ENCODE results near the gene ZNF609.

The ZNF609 gene

GRCh38 chr15:64503197-64503596, 42.8 kb downstream of the ZNF609 start:
- no peak for DNase-seq

DNA sequence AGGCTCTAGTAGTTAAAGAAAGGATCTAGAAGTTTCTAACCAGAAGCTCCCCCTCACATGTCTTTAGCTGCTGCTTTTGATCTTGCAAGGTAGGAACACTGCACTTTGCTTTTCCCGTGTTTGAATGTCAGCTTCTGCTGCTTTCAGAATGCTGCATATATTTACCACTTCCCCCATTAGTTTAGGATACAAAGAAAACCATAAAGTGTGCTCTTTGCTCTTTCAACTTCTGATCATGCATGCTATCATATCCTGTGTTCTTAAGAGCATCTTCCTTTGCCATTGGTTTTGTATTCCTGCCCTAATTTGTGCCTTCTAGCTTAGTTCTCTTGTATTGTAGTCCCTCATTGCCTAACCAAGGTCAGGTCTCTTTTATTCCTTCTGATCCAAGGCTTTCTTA, 43.3 kb downstream of the ZNF609 start:
- DNase-seq = no peak

DNA sequence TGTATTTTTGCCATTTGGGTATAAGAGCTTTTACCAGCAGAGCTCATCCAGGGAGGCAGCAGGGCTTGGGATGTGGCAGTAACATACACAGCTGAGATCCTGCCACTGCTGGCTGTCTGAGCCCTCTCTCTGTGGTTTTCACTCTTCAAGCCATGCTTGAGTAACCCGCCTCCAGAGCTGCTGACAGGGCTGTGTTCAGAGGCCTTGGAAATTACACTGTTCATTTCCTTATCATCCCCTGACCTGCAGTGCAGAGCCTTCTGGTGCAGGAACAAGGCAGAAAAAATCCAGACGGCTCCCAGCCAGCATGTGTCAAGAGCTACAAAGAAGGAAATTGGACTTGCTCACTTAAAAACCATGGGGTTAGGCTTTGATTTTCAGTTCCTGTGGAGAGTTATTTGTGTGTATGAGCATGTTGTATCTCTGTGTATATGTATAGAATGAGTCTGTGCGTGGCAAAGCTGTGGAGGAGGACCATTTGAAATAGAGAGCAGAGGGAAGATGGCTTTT, 47.0 kb downstream of the ZNF609 start:
- no peak for DNase-seq

- no peak for DNase-seq
Measured at GRCh38 chr15:64507845-64508244, 47.5 kb downstream of the ZNF609 start.

GRCh38 chr15:64513823-64514222, 53.4 kb downstream of the ZNF609 start:
- DNase-seq = no peak

GRCh38 chr15:64515196-64515595, 54.8 kb downstream of the ZNF609 start:
- no peak for DNase-seq

DNA sequence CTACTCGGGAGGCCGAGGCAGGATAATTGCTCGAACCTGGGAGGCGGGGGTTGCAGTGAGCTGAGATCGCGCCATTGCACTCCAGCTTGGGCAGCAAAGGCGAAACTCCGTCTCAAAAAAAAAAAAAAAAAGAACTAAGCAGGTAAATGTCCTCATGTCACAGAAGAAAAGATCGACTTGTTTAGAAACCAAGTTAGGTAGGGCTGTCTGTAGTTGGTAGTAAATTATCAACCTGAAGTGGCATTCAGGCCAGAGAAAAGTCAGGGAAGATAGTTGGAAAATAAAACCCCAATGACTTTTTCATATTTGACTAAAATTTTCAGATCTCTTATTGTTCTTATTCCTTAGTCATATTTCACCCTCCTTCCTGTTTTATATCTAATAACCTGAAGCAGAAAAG, 55.4 kb downstream of the ZNF609 start:
- DNase-seq = no peak

DNA sequence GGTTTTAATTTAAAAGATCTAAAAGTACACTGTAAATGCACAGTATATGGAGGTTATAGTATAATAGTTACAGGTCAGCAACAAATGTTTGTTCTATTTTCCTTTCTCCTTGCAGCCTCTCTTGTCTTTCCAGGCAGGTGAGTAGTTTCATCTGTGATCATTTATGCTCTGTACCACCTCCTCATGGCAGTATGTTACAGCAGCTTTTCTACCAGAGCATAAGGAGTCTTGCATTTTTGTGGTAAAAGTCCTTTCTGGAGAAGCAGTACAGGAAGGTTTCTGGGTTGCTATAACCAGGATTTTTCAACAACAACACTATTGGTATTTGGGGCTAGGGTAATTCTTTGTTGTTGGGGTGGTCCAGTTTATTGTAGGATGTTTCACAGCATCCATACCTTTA, 59.5 kb downstream of the ZNF609 start:
- no peak for DNase-seq

DNA sequence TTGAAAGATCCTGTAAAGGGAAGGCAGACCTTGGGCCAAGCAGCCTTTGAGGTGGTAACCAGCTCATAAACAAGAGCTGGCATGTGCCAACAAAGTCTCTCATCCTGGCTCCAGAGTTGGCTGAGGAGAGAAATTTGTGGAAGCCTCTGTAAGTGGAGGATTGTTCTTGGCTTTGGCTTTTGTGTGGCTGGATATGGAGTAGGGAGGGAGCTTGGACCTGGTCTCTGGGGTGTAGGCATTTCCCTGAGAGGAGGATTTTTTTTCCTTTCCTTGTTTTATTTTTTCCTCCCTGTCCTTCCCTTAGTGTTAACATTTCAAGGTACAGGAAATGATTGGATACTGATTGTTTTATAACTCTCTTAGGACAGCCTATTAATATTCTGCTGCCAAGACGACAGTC, 60.8 kb downstream of the ZNF609 start:
- DNase-seq = no peak

- DNase-seq = no peak
Measured at GRCh38 chr15:64521726-64522164, 61.4 kb downstream of the ZNF609 start.

- DNase-seq = no peak
Measured at GRCh38 chr15:64522226-64522823, 61.9 kb downstream of the ZNF609 start.

- DNase-seq = no peak
Measured at GRCh38 chr15:64523240-64523639, 62.9 kb downstream of the ZNF609 start.

GRCh38 chr15:64524778-64525177, 64.4 kb downstream of the ZNF609 start:
- DNase-seq = no peak

DNA sequence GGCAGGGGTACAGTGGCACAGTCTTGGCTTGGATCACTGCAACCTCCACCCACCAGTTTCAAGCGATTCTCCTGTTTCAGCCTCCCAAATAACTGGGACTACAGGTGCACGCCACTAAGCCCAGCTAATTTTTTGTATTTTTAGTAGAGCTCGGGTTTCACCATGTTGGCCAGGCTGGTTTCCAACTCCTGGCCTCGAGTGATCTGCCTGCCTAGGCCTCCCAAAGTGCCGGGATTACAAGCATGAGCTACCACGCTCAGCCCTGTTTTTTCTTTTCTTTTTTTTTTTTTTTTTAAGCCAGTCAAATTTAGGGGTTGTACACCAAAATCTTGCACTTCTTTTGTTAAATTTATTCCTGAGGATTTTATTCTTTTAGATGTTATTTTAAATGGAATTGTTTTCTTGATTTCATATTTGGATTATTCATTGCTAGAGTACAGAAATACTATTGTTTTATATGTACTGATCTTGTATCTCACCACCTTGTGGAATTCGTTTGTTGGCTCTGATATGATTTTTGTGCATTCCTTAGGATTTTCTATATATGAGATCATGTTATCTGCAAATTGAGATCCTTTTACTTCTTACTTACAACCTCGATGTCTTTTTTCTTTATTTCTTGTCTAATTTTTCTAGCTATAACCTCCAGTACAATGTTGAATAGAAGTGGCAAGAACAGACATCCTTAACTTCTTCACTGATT, 65.6 kb downstream of the ZNF609 start:
- no peak for DNase-seq

DNA sequence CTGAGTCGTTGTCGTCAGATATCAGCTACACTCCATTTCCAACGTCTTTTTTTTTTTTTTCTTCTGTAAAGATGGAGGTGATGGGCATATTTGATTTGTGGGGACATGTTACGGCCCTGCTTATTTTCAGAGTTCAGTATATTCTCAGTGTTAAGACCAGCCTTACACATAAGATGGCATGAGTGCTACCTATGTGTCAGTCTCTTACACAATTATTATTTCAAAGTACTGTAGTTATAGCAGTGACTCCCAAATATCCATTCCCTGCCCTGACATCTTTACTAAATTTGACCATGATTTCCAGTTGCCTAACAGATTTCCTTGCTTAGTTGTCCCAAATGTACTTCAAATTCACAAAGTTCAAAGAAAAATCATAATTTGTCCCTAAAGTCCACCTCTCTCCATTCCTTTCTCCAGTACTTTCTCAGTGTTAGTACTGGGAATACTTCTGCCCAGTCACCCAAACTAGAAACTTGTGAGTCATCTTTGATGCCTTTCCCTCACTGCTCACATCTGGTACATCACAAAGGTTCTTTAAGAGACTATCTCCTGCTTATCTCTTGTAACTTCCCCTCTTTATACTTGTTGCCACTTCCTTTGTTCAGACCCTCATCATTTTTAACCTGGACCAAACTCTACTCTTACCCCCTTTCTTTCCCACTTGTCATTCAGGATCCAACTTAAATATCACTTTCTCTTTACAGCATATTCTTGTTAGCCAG, 67.0 kb downstream of the ZNF609 start:
- DNase-seq = no peak

- no peak for DNase-seq
Measured at GRCh38 chr15:64528871-64529270, 68.5 kb downstream of the ZNF609 start.

GRCh38 chr15:64530472-64530871, 70.1 kb downstream of the ZNF609 start:
- no peak for DNase-seq

DNA sequence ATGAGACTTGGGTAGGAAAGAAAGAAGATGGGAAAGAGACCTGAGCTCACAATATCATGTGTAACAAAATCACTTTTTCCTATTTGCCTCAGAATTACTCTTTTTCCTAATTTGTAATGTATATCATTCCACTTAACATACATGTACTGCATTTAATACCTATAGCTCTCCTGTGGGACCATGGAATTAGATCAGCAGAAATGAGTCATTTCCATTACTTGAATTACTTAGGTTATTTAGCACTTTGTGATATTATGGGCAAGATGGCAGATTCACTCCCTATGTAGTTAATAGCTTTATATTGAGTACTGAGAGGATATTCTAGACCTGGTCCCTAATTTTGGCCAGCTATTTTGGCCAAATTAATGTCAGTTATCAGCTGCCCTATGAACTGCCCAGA, 70.5 kb downstream of the ZNF609 start:
- DNase-seq = no peak

GRCh38 chr15:64532521-64533315, 72.3 kb downstream of the ZNF609 start:
- DNase-seq = no peak

DNA sequence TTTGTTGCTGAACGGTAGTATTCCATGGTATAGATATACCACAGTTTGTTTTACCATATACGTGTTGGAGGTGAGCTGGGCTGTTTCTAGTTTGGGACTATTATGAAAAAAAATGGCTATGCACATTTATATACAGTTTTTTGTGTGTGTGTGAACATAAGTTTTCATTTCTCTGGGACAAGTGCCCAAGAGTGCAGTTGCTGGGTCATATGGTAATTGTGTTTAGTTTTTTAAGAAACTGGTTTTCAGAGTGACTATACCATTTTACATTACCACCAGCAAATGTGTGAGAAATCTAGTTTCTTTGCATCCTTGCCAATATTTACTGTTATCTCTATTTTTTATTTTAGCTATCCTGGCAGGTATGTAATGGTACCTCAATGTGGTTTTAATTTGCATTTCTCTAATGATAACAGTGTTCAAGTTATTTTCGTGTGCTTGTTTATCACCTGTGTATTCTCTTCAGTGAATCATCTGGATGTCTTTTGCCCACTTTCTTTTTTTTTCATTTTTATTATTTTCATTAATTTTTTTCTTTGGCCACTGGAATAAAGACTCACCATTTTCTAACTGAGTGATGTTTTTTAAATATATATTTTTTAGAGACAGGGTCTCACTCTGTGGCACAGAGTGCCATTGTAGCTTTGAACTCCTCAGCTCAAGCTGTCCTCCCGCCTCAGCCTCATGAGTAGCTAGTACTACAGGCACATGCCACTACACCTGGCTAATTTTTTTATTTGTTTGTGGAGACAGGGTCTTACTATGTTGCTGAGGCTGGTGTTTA, 75.3 kb downstream of the ZNF609 start:
- DNase-seq = no peak

DNA sequence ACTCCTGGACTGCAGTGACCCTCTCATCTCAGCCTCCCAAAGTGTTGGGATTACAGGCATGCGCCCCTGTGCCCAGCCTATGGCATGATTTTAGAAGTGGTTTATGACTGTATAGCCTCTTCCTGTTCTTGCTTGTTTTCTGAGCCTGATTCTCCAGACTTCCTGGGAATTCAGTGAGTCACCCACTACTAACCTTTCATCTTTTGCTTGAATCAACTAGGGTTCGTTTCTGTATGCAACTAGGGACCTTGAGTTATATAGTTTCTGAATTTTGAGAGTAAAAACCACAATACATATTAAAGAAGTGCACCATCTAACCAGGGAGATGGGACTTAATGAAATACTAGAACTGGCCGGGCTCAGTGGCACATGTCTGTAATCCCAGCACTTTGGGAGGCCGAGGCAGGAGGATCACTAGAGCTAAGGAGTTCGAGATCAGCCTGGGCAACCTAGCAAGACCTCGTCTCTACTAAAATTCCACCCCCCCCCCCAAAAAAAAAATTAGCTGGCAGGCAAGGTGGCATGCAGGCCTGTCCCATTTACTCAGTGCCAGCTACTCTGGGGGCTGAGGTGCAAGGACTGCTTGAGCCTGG, 76.0 kb downstream of the ZNF609 start:
- no peak for DNase-seq

- DNase-seq = no peak
Measured at GRCh38 chr15:64542091-64542490, 81.7 kb downstream of the ZNF609 start.

All from NCI-H1694 (cell line).